ENCODE measurements around the gene SEMA4C.
A peak's percentile ranks its signal among the peaks of the same experiment; 100 is the strongest.

SEMA4C gene, protein sequence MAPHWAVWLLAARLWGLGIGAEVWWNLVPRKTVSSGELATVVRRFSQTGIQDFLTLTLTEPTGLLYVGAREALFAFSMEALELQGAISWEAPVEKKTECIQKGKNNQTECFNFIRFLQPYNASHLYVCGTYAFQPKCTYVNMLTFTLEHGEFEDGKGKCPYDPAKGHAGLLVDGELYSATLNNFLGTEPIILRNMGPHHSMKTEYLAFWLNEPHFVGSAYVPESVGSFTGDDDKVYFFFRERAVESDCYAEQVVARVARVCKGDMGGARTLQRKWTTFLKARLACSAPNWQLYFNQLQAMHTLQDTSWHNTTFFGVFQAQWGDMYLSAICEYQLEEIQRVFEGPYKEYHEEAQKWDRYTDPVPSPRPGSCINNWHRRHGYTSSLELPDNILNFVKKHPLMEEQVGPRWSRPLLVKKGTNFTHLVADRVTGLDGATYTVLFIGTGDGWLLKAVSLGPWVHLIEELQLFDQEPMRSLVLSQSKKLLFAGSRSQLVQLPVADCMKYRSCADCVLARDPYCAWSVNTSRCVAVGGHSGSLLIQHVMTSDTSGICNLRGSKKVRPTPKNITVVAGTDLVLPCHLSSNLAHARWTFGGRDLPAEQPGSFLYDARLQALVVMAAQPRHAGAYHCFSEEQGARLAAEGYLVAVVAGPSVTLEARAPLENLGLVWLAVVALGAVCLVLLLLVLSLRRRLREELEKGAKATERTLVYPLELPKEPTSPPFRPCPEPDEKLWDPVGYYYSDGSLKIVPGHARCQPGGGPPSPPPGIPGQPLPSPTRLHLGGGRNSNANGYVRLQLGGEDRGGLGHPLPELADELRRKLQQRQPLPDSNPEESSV

DNA sequence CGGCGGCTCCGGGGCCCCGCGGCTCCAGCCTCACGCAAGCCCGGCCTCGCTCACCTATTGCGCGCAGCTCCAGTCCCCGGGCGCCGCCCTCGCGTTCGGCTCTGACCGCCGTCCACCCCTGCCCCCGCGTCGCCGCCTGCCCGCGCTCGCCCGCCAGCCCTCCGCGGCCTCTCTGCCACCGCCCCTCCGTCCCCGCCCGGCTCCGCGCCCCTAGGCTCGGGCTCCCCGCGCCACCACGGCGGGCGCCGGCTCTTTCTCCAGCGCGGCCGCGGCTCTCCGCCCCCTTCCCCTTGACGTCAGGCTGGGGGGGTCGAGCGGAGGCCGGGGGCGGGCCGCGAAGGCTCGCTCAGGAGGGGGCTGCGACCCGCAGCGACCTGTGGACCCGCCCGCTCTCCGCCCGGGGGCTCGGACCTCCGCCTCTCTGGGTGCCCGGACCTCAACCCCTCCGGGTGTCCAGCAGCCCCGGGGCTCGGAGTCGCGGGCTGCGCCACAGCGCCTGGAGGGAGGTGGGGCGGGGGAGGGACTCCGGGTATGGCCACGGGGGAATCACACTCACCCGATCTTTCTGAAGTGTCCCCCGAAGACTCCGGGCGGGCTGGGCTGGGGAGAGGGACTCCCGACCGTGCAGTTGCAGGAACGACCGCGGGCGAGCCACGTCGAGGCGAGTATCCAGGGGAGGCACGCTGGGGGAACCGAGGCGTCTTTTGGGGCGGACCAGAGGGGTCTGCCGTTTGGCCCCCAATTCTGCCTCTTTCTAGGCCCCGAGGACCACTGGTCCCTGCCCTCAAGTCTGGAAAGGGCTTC lies at the start of gene SEMA4C:
SEMA4C (minus strand) TSS at position 259 of the 804 bp plus-strand sequence. CDS start 2,194 bp downstream, outside the sequence.
- peak; percentile 49 for DNase-seq (ENCODE audit: low spot score)

DNA sequence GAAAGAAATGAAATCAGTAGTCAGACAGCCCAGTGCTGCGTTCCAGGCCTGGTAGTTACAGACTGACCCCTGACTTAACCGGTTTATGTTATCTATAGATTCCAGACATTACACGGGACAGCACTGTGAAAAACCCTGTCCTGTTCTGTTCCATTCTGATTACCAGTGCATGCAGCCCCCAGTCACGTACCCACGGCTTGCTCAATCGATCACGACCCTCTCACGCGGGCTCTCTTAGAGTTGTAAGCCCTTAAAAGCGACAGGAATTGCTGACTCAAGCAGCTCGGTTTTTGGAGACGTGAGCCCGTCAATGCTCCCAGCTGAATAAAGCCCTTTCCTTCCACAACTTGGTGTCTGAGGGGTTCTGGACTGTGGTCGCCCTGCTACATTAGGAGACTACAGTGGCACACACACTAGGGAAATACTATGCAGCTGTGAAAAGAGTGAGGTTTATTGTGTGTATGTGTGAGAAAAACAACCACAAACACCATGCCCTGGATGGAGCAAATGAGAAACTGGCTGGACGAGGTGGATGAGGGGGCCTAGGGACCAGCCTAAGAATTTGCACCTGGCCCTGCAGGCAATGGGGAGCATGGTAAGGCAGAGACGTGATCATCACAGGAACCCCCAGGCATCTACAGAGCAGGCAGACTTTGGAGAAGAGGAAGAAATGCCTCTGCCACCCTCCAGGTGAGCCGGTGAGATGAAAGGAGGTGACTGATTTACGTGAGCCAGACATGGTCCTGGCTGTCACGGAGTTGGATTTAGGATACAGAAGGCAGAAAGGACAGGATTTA lies 49.1 kb upstream of the SEMA4C start:
- no peak for DNase-seq (ENCODE audit: low spot score)

DNA sequence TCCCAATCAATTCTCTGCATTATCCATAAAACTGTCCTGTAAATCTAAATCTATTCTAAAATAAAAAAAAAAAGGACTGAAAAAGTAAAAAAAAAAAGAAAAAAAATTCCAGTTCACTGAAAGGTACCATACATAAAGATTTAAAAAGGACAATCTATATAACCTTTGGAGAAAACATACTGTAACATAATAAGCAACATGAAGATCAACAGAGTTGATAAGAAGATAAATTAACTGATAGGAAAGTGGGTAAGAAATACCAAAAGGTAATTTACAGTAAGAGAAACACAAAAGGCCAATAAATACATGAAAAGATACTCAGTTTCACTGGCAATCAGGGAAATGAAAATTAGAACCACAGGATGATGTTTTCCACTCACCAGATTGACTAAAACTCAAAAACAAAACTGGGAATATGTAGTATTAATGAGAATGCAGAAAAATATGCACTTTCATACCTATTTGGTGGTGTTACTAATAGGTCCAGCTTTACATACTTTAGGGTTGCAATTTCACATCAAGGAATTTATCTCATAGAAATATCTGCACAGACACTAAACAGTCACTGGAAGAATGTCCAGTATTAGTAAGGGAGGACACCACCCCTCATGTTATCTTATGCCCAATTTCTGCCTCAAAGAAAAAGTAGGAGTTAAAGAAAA lies 48.3 kb upstream of the SEMA4C start:
- DNase-seq (ENCODE audit: low spot score): no peak

DNA sequence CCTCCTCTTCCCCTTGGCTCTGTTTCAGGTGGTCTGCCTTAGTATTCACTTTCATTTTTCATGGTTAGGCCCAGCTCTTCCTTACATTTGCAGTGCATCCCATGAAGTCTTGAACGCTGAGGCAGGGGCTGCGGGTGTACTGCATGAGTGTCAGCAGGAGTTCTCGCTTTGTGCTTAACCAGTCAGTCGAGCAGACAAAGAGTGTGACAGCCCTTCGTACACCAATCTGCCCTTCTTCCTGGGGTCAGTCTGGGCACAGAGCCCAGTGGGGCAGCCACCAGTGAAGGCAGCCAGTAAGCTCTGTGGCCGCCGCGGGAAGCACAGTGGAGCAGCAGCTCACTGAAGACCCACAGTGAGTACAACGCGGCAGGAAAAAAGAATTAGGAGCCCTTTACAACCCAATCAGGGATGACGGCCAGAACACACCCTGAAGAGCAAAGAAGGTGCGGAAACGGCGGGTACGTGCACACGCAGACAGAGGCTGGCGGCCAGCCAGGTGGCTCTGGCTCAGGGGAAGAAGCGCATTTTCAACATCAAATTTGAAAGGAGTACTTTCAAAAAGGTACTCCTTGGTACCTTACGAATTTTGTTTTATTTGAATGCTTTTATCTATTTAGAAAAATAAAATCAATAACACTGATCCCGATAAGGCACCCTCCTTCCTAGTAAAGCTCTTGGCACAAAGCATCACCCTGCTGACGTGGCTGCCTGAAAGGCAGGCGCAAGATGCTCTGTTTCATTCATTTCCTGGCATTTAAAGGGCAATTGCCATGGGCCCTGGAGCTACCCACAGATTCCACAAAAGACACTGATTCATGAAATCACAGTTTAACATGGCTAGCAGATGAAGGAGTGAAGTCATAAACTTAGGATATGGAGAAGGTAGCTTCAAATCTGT lies 47.0 kb upstream of the SEMA4C start:
- no peak for DNase-seq (ENCODE audit: low spot score)

DNA sequence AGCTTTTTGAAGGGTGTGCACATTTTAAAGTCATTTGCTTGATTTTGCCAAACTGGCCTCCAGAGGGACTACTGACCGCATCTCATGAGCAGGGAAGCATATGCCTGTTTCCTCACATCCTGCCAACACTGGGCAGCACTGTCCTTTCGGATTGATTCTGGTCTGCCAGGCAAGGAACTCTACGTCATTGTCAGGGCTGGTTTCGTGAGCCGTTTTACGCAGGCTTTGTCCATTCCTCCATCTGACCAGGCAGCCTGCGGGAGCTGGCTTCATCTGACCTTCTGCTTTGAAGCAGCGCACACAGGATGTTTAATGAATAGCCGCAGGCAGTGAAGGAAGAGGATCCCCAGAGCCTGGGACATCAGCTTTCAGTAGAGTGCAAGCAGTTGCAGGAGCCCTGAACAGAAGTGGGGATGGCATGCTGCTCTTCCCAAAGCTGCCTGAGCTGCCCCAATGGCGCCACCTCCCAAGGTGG lies 46.3 kb upstream of the SEMA4C start:
- peak; percentile 41 for DNase-seq (ENCODE audit: low spot score)

DNA sequence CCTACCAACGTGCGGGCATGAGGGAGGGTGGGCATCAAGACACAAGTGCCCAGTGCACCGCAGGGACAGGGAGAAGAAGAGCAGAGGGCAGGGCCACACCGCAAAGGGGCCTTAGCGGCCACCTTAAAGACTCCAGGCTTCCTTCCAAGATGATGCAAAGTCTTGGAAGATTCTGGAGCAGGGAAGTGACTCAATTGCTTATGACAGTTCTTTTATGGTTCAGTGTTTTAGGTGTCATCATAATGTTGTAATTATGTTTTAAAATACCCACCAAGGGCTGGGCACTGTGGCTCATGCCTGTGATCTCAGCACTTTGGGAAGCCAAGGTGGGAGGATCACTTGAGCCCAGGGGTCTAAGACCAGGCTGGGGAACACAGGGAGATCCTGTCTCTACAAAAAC lies 44.5 kb upstream of the SEMA4C start:
- DNase-seq (ENCODE audit: low spot score): peak; percentile 25

DNA sequence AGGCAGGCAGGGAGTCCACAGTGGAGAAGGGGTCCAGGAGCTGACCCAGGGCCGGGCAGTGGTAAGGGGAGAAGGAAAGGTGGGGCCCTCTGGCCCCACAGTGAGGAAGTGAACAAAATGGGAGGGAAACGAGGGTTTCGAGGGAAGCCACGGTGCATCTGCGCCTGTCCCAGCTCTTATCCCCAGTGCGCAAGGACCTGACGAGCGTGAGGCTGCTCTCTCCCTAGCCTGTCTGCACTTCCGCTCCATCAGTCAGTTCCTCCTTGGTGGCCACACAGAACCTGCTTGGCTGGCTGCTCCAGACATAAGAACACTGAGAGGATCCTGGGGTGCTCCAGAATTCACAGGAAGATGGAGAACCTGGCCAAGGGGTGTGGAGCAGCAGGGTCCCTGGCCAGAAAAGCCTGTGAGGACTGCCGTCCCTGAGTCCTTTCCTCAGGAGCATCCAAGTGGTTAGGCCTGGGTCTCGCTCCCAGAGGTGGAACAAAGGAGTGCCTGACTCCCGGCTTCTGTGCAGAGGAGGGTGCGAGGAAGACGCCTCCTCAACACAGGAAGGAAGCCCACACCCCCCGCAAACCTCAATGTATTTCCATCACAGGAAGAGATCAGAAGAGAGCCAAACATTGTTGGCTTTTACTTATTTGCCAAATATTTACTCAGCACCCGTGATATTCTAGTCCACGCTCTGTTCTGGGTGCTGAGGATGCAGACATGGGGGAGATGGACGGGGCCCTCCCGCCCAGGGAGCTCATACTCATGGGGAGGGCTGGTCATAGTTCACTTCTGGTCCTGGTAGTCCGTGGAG lies 43.7 kb upstream of the SEMA4C start:
- no peak for DNase-seq (ENCODE audit: low spot score)

DNA sequence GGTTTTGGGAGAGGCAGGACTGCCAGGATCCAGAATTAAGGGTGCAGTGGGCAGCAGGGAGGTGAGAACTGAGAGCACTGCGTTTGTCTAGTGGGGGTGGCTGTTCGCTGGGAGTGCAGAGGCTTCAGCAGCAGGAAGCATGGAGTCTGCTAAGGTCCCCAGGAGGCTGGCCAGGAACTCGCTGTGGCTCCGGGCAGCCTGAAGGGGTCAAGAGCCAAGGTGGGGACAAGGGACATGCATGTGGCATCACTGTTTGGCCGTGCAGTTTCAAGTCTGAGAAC lies 43.2 kb upstream of the SEMA4C start:
- no peak for DNase-seq (ENCODE audit: low spot score)

DNA sequence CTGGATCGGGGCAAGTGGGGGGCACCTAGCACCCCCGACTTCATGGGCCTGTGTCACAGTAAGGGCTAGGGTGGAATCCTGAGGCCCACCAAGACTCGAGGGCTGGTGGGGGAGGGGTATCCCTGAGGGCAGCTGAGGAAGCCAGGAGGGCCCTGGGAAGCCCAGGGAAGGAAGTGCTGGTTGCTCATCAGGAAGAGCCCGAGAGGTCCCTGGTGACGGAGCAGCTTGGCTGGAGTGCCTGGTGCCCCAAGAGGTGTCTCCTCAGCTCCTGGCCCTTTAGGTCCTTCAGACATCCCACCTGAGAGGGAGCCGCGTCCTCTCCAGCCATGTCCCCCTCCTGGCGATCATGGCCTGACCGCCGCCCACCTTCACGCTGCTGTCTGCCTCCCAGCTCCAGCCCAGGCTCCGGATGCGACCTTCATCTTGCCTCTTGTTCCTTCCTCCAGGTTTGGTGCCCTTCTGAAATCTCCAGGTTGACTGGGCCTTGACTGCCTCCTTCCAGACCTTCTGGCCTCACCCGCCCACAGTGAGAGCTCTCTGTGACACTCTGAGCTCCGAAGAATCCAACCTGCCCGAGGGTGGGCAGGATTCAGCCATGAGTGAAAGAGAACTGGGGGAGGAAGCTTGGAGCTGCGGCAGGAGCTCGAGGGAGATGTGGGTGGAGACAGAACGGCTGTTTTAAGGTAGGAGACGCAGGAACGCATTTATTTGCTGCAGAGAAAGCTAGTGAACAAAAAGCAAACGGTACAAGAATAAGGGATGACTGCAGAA lies 42.7 kb upstream of the SEMA4C start:
- no peak for DNase-seq (ENCODE audit: low spot score)

DNA sequence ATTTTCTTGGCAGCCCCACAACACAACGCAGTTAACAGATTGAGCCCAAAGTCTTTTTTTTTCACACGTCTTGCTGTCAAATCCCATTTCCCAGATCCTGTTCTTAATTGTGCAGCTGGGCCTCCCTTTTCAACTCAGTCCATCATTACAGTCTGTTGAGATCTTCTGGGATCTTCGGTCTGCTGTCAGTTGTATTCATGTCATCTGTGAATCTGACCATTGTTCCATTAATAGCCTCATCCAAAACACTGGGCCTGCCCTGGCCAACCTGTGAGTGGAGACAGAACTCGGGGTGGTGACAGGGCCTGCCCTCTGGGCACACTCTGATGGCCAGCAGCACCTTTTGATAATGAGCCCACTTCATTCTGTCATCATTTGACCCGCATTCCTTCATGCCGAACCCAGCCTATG lies 39.7 kb upstream of the SEMA4C start:
- no peak for DNase-seq (ENCODE audit: low spot score)

DNA sequence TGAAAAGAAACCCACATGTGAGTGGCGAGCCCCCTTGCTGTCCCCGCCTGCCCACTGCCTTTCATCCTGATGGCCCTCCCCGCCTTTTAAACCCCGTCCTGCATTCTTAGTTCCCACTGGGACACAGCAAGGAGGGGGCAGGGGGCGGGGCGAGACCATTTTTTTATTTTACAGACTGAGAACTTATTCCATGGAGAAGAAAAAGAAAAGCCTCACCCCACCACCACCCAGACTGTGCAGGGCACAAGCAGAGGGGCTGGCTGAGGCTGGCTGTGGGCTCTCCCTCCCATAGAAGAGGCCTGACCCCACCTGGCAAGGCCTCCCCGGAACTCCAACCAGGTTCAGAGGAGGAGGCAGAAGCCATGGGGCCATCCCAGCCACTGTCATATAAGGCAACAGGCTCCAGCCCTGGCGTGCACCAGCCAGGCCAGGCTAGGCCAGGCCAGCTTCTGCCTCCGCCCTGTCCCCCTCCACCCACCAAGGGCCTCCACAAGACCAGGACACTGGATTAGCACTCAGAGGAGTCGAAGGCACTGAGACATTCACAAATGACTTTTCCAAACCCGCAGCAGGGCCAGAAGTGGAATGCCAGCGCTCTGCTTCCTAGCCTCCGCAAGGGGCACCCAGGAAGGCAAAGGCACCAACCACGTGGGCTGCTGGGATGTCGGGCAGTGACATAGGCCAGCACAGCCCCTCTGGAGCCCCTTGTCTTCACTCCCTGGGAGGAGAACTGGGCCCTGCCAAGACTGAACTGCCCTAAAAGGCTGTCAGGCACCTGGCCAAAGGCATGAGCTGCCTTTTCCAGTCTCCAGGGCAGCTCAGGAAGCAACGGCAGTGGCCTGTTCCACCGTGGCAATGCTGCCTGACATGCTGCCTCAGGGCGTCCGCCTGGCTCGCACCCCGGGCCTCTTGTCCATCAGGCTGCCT lies 37.5 kb upstream of the SEMA4C start:
- DNase-seq (ENCODE audit: low spot score): peak; percentile 91

DNA sequence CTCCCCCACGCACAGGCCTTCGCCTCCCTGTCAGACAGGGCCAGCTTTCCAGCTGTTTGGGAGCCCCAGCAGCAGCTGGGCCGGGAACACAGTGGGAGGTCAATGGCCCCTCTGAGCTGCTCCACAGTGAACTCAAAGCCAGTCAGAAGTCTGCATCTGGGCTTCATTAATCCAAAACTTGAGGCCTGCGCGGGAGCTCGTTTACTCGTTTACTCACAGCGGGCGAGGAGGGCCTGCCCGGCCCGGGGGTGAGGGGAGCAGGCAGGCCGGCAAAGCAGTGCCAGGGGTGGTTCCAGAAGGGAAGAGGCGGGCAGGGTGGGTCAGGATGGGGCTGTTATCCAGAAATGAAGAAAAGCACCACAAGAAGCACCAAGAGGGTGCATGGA lies 36.8 kb upstream of the SEMA4C start:
- DNase-seq (ENCODE audit: low spot score): peak; percentile 77

DNA sequence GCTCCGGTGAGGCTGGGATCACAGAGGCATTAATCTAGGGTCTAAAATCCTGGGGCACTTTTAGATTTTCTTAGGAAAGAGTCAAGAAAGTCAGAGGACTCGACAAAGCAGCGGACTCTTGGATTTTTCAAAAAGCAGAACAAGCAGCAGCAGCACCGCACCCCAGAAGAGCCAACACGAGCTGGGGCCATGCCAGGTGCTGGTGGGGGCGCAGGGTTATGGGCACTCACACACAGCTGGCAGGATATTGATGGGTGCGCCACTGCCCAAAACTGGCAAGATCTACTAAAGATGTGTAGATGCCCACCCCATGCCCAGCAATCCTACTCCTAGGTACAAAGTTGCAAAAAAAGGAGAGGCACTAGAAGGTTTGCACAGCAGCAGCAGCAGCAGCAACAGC lies 33.9 kb upstream of the SEMA4C start:
- DNase-seq (ENCODE audit: low spot score): no peak

DNA sequence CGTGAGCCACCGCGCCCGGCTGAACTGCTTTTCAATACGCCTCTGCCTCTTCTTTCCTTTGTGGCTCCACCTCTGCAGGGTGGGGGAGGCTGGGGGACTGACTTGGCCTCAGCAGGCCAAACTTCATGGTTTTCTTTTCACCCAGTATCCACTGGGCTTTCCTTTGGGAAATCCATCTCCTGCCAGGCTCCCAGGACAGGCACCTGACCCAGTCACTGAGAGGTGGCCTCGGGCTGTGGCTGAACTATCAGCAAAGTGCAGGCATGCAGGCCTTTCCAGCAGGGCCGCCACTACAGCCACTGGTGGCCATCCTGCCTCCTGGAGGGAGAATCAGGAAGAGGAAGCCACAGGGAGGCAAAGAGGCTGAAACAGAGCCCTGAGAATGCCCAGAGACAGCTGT lies 33.4 kb upstream of the SEMA4C start:
- DNase-seq (ENCODE audit: low spot score): no peak

DNA sequence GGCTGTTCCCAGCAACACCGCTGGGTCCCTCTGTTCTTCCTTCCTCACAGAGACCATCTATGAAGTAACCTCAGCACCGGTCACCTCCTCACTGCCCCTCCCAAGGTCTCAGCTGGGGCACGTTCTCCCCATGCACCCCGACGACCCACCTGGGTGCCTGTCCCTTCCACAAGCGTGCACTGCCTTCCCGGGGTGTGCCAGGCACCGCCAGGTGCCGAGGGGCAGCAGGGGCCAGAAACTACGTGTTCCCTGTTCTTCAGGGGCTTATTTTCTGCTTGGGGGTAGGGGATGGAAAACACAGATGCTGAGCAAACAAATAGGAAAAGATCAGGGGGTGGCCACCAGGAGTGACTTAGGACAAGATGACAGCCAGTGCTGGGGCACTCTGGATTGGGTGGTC lies 30.4 kb upstream of the SEMA4C start:
- DNase-seq (ENCODE audit: low spot score): no peak

DNA sequence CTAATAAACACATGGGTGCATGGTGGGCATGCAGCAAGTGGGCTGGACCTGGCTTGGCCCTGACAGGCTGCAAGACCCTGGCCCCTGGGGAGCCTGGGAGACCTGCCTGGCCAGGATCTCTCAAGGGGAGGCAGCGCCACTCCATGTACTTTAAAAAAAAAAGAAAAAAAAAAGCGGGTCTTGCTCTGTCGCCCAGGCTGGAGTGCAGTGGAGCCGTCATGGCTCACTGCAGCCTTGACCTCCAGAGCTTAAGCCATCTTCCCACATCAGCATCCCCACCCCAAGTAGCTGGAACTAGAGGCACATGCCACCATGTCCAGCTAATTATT lies 29.5 kb upstream of the SEMA4C start:
- DNase-seq (ENCODE audit: low spot score): no peak

DNA sequence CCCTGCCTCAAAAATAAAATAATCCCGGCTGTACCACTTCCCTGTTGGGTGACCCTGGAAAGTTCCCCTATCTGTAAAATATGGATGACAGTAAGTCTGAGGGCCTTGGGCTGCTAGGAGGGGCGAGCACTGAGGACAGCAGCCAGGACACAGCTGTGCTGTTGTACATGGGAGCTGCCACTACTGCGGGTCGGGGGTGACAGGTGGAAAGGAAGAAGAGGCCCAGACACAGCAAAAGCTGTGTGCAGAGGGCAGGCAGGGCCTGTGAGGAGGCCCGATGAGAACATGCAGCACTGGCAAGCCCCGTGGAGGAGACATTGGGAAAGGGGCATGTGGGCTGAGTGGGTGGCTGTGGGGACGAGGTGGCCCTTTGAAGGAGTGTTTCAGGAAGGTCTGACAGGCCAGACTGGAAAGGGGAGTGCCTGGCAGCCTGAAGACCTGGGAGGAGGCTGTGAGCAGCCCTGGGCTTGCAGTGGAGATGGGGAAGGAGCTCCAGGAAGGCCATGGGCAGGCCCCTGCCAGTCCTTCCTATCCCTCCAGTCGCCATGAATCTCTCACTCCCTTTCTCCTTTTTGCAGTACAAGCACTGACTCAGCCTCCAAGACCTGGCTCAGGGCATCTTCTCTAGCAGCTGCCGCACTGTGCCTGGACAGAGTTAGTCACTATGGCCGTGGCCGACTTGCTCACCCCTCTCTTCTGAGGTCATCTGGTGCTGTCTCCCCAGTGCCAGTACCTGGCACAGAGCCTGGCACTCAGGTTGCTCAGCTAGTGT lies 28.9 kb upstream of the SEMA4C start:
- peak; percentile 40 for DNase-seq (ENCODE audit: low spot score)
